Activated CD8-positive, alpha-beta memory T cell treated with anti-CD3 and anti-CD28 coated beads, Interleukin-2, amount 50 U/mL, for 4 hours (primary cell): Measurements from ENCODE around the gene LRRC70.
"Not testable (repeated sequence)": the region's sequence is repeated elsewhere in the genome, so short reads cannot be mapped to it uniquely, and the experiment has no call there.

Experiments
- DNase-seq: peaks from one replicate; pipeline ENCODE4 v3.0.0-alpha.2; 2020

LRRC70 gene

GRCh38 chr5:62608529-62609511, 30.2 kb downstream of the LRRC70 start:
- no peak for DNase-seq

GRCh38 chr5:62614355-62614754, 35.7 kb downstream of the LRRC70 start:
- DNase-seq, result no peak

GRCh38 chr5:62616615-62617277, 38.1 kb downstream of the LRRC70 start:
- no peak for DNase-seq

- no peak for DNase-seq
Measured at GRCh38 chr5:62617943-62618342, 39.3 kb downstream of the LRRC70 start.

- DNase-seq, result no peak
Measured at GRCh38 chr5:62620761-62621160, 42.1 kb downstream of the LRRC70 start.

GRCh38 chr5:62621280-62621679, 42.7 kb downstream of the LRRC70 start:
- no peak for DNase-seq

GRCh38 chr5:62623271-62623670, 44.7 kb downstream of the LRRC70 start:
- DNase-seq, result no peak

- not testable (repeated sequence) for DNase-seq
Measured at GRCh38 chr5:62624436-62624835, 45.8 kb downstream of the LRRC70 start.

- no peak for DNase-seq
Measured at GRCh38 chr5:62626534-62626933, 47.9 kb downstream of the LRRC70 start.

- DNase-seq, result no peak
Measured at GRCh38 chr5:62627121-62627520, 48.5 kb downstream of the LRRC70 start.

- no peak for DNase-seq
Measured at GRCh38 chr5:62627901-62628300, 49.3 kb downstream of the LRRC70 start.
